Breast epithelium (tissue), 4 donors: ENCODE data around the gene AJUBA. TPM values are rescaled to one million over a fixed set of nuclear protein-coding genes. Genes with fewer than 3 reads are reported as not detected.

Experiments used
- DNase-seq, 2 donors: peaks; one replicate each; pipeline ENCODE4 v3.0.0-alpha.2; 2019; ENCODE audit warnings: low spot score in 2 of 2
- H3K27ac ChIP-seq, 2 donors: fragments of 200-600 bp; sonication (generic) in 1 of 2; one replicate each; pipeline ENCODE4 v1.5.1; 2016 to 2019; ENCODE audit warnings: mild to moderate bottlenecking in 1 of 2
- H3K27me3 ChIP-seq, 2 donors: fragments of 200-600 bp; sonication (generic) in 1 of 2; one replicate each; pipeline versions ENCODE4 v1.5.1 to v1.6.0; 2017 to 2019; ENCODE audit warnings: control low read depth in 1 of 2, mild to moderate bottlenecking in 1 of 2
- H3K36me3 ChIP-seq: fragments of 200-600 bp; one replicate; pipeline ENCODE4 v1.5.1; 2019
- H3K4me1 ChIP-seq, 2 donors: fragments of 200-600 bp; sonication (generic); one replicate each; pipeline ENCODE4 v1.5.1; 2016 to 2019; ENCODE audit warnings: control low read depth in 1 of 2
- H3K4me3 ChIP-seq, 3 donors: fragments of 200-600 bp; sonication (generic); 1 replicate in 2 of 3; 2 replicates in 1 of 3; pipeline ENCODE4 v1.5.1; 2016 to 2019; ENCODE audit warnings: mild to moderate bottlenecking in 3 of 3, moderate library complexity in 2 of 3
- H3K9me3 ChIP-seq, 2 donors: fragments of 200-600 bp; sonication (generic) in 1 of 2; one replicate each; pipeline ENCODE4 v1.5.1; 2016 to 2019; ENCODE audit warnings: control low read depth in 1 of 2
- CTCF ChIP-seq, 3 donors: fragments of 450-650 bp; IDR thresholded peaks; one replicate each; pipeline ENCODE4 v1.5.1; 2016 to 2017; ENCODE audit warnings: antibody characterized with exemption in 3 of 3, mild to moderate bottlenecking in 3 of 3, moderate library complexity in 3 of 3
- POLR2A ChIP-seq: fragments of 450-650 bp; IDR thresholded peaks from one replicate; pipeline ENCODE4 v1.6.1; 2016; ENCODE audit warnings: antibody characterized with exemption, mild to moderate bottlenecking, moderate library complexity
- POLR2AphosphoS5 ChIP-seq, 3 donors: sonication (generic); formaldehyde crosslinking; IDR thresholded peaks; one replicate each; pipeline ENCODE4 v1.6.1; 2017; ENCODE audit warnings: antibody characterized with exemption in 3 of 3
- intact Hi-C: fragments of 100-400 bp; cut with DNase I; formaldehyde crosslinking; loops from one replicate; pipeline ENCODE4 v1.15.1; 2023; ENCODE audit warnings: low total_unique reads
- total RNA-seq, 3 donors: library from RNA; depleted of rRNA; stranded (reverse); fragments of >200 nt; gene quantifications; one replicate each; pipeline ENCODE4 v1.1.0, GENCODE V29; 2016

The AJUBA gene
- total RNA-seq, 3 donors from 2014 or later: 3.2 to 24.0 (median 18.7) TPM

DNA sequence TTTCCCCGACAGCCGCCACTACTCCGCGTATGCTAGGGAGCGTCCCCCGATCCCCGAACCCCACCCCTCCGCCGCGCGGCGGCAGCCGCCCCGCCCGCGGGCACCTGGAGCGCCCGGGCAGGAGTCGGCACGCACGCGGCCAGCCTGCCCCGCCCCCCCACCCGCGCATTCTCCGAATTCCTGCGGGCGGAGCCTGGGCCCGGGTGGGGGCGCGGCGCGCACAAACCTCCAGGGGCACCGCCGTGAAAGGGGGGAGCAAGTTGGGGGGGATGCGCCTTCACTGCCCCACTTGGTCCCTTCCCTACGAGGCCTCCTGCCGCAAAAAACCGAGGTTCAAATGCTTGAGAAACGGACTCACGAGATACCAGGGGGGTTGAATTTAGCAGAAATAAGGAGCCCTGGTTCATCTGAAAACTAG lies 1.7 kb downstream of the AJUBA start:
- Histone ChIP-seq H3K4me3 (peak overlapping the region; percentile 67 to 96 (median 89)), H3K27me3 (peaks cover 0 to 3% of the 10 kb centered on the region in 2 donors), H3K9me3 (no peaks in the 10 kb centered on the region), H3K4me1 (peaks cover 5 to 24% of the 10 kb centered on the region in 2 donors), H3K36me3 (no peaks in the 10 kb centered on the region), H3K27ac (peak overlapping the region; percentile 88 to 90)
- DNase-seq: peak; percentile 62 to 73
- intact Hi-C loops: loop anchor here (1.0 kb wide), 1 partner anchor 73 kb away; no protein-coding TSS in a partner anchor
- TF ChIP-seq CTCF (IDR thresholded peaks at IDR 0.05) (no peak), POLR2AphosphoS5 (IDR thresholded peaks at IDR 0.05) (no peak), POLR2A (no peak)

GRCh38 chr14:22979748-22980392 lies 2.5 kb downstream of the AJUBA start:
- H3K27me3 ChIP-seq: peaks cover 0 to 3% of the 10 kb centered on the region in 2 donors
- H3K4me1 ChIP-seq: peaks cover 5 to 24% of the 10 kb centered on the region in 2 donors
- H3K9me3 ChIP-seq: no peaks in the 10 kb centered on the region
- peak overlapping the region; percentile 67 to 96 (median 89) for H3K4me3 ChIP-seq
- DNase-seq: no peak
- no peaks in the 10 kb centered on the region for H3K36me3 ChIP-seq
- TF ChIP-seq POLR2A (no peak), CTCF (IDR thresholded peaks at IDR 0.05) (no peak), POLR2AphosphoS5 (IDR thresholded peaks at IDR 0.05) (no peak)
- intact Hi-C loops: no loop called here
- H3K27ac ChIP-seq: peak overlapping the region; percentile 88 to 90

GRCh38 chr14:22978981-22979671 lies 3.2 kb downstream of the AJUBA start:
- Histone ChIP-seq H3K4me3 (peak overlapping the region in 2 of 3 donors; percentile 89 to 96), H3K9me3 (no peaks in the 10 kb centered on the region), H3K36me3 (no peaks in the 10 kb centered on the region), H3K4me1 (peaks cover 5 to 24% of the 10 kb centered on the region in 2 donors), H3K27ac (peak overlapping the region; percentile 88 to 90), H3K27me3 (peaks cover 0 to 3% of the 10 kb centered on the region in 2 donors)
- TF ChIP-seq CTCF (IDR thresholded peaks at IDR 0.05) (no peak), POLR2A (no peak), POLR2AphosphoS5 (IDR thresholded peaks at IDR 0.05) (no peak)
- peak in 1 of 2 donors; percentile 64 for DNase-seq
- intact Hi-C loops: no loop called here

DNA sequence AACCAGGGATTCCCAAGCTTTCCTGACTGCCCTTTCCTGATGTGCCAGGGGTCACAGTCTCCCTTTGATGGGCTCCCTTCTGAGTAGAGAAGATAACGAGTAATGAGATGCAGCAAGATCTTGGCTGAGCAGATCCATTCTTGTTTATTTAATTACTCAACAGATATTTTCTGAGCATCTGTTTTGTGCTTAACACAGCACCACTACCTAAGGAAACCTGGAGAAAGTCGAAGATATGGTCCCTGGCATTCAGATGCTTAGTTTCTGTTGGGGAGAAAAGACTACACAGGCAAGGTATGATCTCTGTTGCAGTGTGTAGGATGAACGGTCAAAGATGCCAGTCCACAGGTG lies 3.9 kb downstream of the AJUBA start:
- TF ChIP-seq CTCF (IDR thresholded peaks at IDR 0.05) (no peak), POLR2A (no peak), POLR2AphosphoS5 (IDR thresholded peaks at IDR 0.05) (no peak)
- Histone ChIP-seq H3K27me3 (peaks cover 0 to 3% of the 10 kb centered on the region in 2 donors), H3K4me3 (peak overlapping the region in 1 of 3 donors; percentile 96), H3K9me3 (no peaks in the 10 kb centered on the region), H3K36me3 (no peaks in the 10 kb centered on the region), H3K27ac (peak overlapping the region; percentile 88 to 90), H3K4me1 (peaks cover 5 to 24% of the 10 kb centered on the region in 2 donors)
- DNase-seq: no peak
- intact Hi-C loops: no loop called here
